Measurements from ENCODE around the gene FRMD6.

Gene FRMD6

DNA sequence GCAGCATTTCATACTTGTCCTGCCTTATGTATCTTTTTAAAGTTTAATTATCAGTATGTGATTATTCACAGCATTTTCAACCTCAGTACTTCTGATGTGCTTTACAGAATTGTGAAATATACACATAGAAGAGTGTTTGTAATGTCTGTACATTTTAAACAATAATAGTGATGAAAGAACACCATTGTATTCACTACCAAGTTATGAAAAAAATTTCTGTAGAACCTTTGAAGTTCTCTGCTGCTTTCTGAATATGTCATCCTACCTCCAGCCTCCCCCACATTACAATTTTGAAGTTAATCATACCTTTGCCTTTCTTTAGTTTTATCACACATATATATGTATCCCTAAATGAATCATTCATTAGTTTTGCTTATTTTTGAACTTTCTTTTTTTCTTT, 24.8 kb downstream of the FRMD6 start:
- DNase-seq, result no peak
- H2BK5ac ChIP-seq (ENCODE audit: low read length), result no peak overlapping the region
- no peak overlapping the region for H3K9ac ChIP-seq (ENCODE audit: low read length)
- no peak overlapping the region for H3K4ac ChIP-seq (ENCODE audit: low read depth, low read length)
- H3K79me2 ChIP-seq (ENCODE audit: control insufficient read depth, insufficient read depth, low read length), result peaks cover 37% of the 10 kb centered on the region
- no peak overlapping the region for H3K56ac ChIP-seq (ENCODE audit: low read length)
- H2BK15ac ChIP-seq (replicated peaks; ENCODE audit: low read depth), result no peak overlapping the region
- H2AK5ac ChIP-seq (ENCODE audit: low read length), result no peak overlapping the region
- peaks cover 22% of the 10 kb centered on the region for H3K79me1 ChIP-seq (ENCODE audit: low read length)
- no peak overlapping the region for H4K5ac ChIP-seq (ENCODE audit: low read length)
- H3K36me3 ChIP-seq (ENCODE audit: control insufficient read depth, insufficient read depth, low read length), result no peaks in the 10 kb centered on the region
- no peak overlapping the region for H2BK120ac ChIP-seq (ENCODE audit: low read depth, low read length)
- H3K4me1 ChIP-seq (ENCODE audit: control insufficient read depth, low read depth, low read length), result peaks cover 11% of the 10 kb centered on the region
- H3K4me3 ChIP-seq (ENCODE audit: low read length), result no peak overlapping the region
- H3K4me2 ChIP-seq (ENCODE audit: low read length), result no peak overlapping the region
- no peak overlapping the region for H4K8ac ChIP-seq (ENCODE audit: low read depth, low read length)
- H3K27me3 ChIP-seq (ENCODE audit: insufficient read depth, low read length, poor library complexity), result no peaks in the 10 kb centered on the region
- no peak overlapping the region for H3K18ac ChIP-seq (ENCODE audit: low read length)
- no peak overlapping the region for H3K27ac ChIP-seq (ENCODE audit: low read depth, low read length)
- H3K23ac ChIP-seq (ENCODE audit: low read length), result no peak overlapping the region

DNA sequence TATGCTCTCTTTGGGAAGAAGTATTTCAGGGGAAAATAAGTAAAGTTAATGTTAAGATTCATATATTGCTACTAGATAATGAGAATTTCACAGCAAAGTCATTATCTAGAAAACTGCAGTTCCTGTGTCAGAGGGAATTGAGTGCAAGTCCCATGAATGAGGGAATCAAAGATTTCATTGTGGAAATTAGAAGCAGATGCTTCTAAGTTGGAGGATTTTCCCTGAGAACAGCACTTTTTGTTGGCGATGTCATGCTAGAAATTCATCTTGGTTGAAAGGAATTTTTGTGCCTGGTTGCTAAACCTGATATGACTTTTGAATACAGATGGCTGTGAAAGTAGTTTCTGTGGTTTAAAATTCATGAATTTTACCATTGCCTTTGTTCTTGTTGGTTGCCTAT, 25.6 kb downstream of the FRMD6 start:
- no peak overlapping the region for H3K9ac ChIP-seq (ENCODE audit: low read length)
- no peak overlapping the region for H3K4ac ChIP-seq (ENCODE audit: low read depth, low read length)
- H3K56ac ChIP-seq (ENCODE audit: low read length), result no peak overlapping the region
- H3K27me3 ChIP-seq (ENCODE audit: insufficient read depth, low read length, poor library complexity), result no peaks in the 10 kb centered on the region
- H2BK120ac ChIP-seq (ENCODE audit: low read depth, low read length), result no peak overlapping the region
- no peak overlapping the region for H2AK5ac ChIP-seq (ENCODE audit: low read length)
- H3K4me3 ChIP-seq (ENCODE audit: low read length), result no peak overlapping the region
- H3K4me2 ChIP-seq (ENCODE audit: low read length), result no peak overlapping the region
- H3K27ac ChIP-seq (ENCODE audit: low read depth, low read length), result no peak overlapping the region
- no peak overlapping the region for H3K18ac ChIP-seq (ENCODE audit: low read length)
- H3K23ac ChIP-seq (ENCODE audit: low read length), result no peak overlapping the region
- peaks cover 11% of the 10 kb centered on the region for H3K4me1 ChIP-seq (ENCODE audit: control insufficient read depth, low read depth, low read length)
- peaks cover 37% of the 10 kb centered on the region for H3K79me2 ChIP-seq (ENCODE audit: control insufficient read depth, insufficient read depth, low read length)
- H2BK5ac ChIP-seq (ENCODE audit: low read length), result no peak overlapping the region
- H3K36me3 ChIP-seq (ENCODE audit: control insufficient read depth, insufficient read depth, low read length), result no peaks in the 10 kb centered on the region
- WGBS (ENCODE audit: extremely low coverage, insufficient coverage, low lambda C conversion rate), result no CpG with 5 or more reads among the region's 1 CpG
- H2BK15ac ChIP-seq (replicated peaks; ENCODE audit: low read depth), result no peak overlapping the region
- peak; percentile 24 for DNase-seq
- H4K5ac ChIP-seq (ENCODE audit: low read length), result no peak overlapping the region
- no peak overlapping the region for H4K8ac ChIP-seq (ENCODE audit: low read depth, low read length)
- H3K79me1 ChIP-seq (ENCODE audit: low read length), result peaks cover 22% of the 10 kb centered on the region

DNA sequence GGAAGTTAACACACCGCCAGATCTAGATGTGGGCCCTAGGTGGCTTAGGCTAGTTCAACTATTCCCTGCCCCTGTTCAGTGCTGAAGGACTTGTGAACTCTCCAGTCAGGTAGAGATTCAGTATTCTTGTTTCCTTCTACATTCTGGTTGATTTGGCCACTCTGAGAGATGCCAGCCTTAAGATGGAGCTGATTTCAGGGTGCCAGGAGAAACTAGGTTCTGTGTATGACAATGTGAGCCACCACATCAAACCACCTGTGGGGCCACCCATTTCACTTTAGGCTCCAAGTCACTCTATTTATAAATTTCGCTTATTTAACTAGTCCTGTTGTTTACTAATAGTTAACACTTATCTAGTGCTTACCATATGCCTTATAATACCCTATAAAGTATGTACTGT, 26.0 kb downstream of the FRMD6 start:
- peaks cover 23% of the 10 kb centered on the region for H3K79me1 ChIP-seq (ENCODE audit: low read length)
- no peaks in the 10 kb centered on the region for H3K27me3 ChIP-seq (ENCODE audit: insufficient read depth, low read length, poor library complexity)
- H4K5ac ChIP-seq (ENCODE audit: low read length), result no peak overlapping the region
- no CpG with 5 or more reads among the region's 2 CpGs for WGBS (ENCODE audit: extremely low coverage, insufficient coverage, low lambda C conversion rate)
- no peak overlapping the region for H4K8ac ChIP-seq (ENCODE audit: low read depth, low read length)
- no peak overlapping the region for H3K18ac ChIP-seq (ENCODE audit: low read length)
- H3K27ac ChIP-seq (ENCODE audit: low read depth, low read length), result no peak overlapping the region
- no peak overlapping the region for H3K9ac ChIP-seq (ENCODE audit: low read length)
- H3K4ac ChIP-seq (ENCODE audit: low read depth, low read length), result no peak overlapping the region
- H3K36me3 ChIP-seq (ENCODE audit: control insufficient read depth, insufficient read depth, low read length), result no peaks in the 10 kb centered on the region
- H3K4me3 ChIP-seq (ENCODE audit: low read length), result no peak overlapping the region
- no peak overlapping the region for H3K4me2 ChIP-seq (ENCODE audit: low read length)
- no peak overlapping the region for H2AK5ac ChIP-seq (ENCODE audit: low read length)
- no peak overlapping the region for H2BK120ac ChIP-seq (ENCODE audit: low read depth, low read length)
- no peak overlapping the region for H3K23ac ChIP-seq (ENCODE audit: low read length)
- H3K79me2 ChIP-seq (ENCODE audit: control insufficient read depth, insufficient read depth, low read length), result peaks cover 37% of the 10 kb centered on the region
- no peak overlapping the region for H3K56ac ChIP-seq (ENCODE audit: low read length)
- peaks cover 14% of the 10 kb centered on the region for H3K4me1 ChIP-seq (ENCODE audit: control insufficient read depth, low read depth, low read length)
- H2BK15ac ChIP-seq (replicated peaks; ENCODE audit: low read depth), result no peak overlapping the region
- H2BK5ac ChIP-seq (ENCODE audit: low read length), result no peak overlapping the region
- no peak for DNase-seq

DNA sequence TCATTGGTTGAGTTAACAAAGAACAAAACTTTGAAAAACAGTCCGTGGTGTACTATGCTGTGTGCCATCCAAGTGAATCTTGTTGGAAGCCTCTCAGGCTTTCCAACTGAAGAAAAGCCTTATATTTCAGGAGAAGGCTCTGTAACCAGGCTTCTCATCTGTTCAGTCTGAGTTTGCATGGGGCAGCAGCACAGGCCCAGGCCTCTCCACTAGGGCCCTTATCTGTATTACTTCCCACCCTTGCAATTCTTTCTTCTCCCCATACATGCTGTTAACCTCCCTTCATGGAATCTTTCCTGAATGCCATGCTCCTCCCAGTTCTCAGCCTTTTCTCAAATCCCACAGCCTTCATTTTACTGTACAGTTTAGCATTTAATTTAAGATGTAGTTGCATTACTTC, 28.3 kb downstream of the FRMD6 start:
- H3K18ac ChIP-seq (ENCODE audit: low read length), result peak overlapping the region; percentile 56
- peaks cover 20% of the 10 kb centered on the region for H3K79me1 ChIP-seq (ENCODE audit: low read length)
- H2BK15ac ChIP-seq (replicated peaks; ENCODE audit: low read depth), result no peak overlapping the region
- no CpG with 5 or more reads among the region's 1 CpG for WGBS (ENCODE audit: extremely low coverage, insufficient coverage, low lambda C conversion rate)
- no peak overlapping the region for H2BK5ac ChIP-seq (ENCODE audit: low read length)
- DNase-seq, result peak; percentile 77
- no peak overlapping the region for H2BK120ac ChIP-seq (ENCODE audit: low read depth, low read length)
- H4K5ac ChIP-seq (ENCODE audit: low read length), result no peak overlapping the region
- no peak overlapping the region for H4K8ac ChIP-seq (ENCODE audit: low read depth, low read length)
- H3K23ac ChIP-seq (ENCODE audit: low read length), result no peak overlapping the region
- no peaks in the 10 kb centered on the region for H3K27me3 ChIP-seq (ENCODE audit: insufficient read depth, low read length, poor library complexity)
- peaks cover 16% of the 10 kb centered on the region for H3K4me1 ChIP-seq (ENCODE audit: control insufficient read depth, low read depth, low read length)
- H3K4me3 ChIP-seq (ENCODE audit: low read length), result no peak overlapping the region
- H3K56ac ChIP-seq (ENCODE audit: low read length), result no peak overlapping the region
- peak overlapping the region; percentile 31 for H3K9ac ChIP-seq (ENCODE audit: low read length)
- no peak overlapping the region for H3K27ac ChIP-seq (ENCODE audit: low read depth, low read length)
- no peak overlapping the region for H3K4me2 ChIP-seq (ENCODE audit: low read length)
- no peak overlapping the region for H2AK5ac ChIP-seq (ENCODE audit: low read length)
- H3K4ac ChIP-seq (ENCODE audit: low read depth, low read length), result no peak overlapping the region
- no peaks in the 10 kb centered on the region for H3K36me3 ChIP-seq (ENCODE audit: control insufficient read depth, insufficient read depth, low read length)
- peaks cover 27% of the 10 kb centered on the region for H3K79me2 ChIP-seq (ENCODE audit: control insufficient read depth, insufficient read depth, low read length)

DNA sequence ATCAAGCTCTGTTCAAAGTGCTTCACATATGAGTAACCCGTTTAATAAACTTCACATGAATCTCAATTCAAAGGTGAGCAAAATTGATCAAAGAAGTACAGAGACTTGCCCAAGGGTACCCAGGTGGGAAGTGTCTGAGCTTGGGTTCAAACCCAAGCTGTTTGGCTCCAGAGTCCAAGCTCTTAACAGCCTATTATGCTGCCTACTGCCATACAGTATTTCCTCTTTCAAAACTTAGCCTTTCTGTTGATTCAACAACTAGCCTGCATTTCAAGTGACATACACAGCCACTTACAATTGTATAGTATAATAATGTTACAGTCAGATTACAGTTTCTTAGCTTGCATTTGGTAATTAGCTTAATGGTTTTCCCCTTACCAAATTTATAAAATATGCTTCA, 29.7 kb downstream of the FRMD6 start:
- Histone ChIP-seq H3K79me2 (ENCODE audit: control insufficient read depth, insufficient read depth, low read length) (peaks cover 23% of the 10 kb centered on the region), H3K36me3 (ENCODE audit: control insufficient read depth, insufficient read depth, low read length) (no peaks in the 10 kb centered on the region), H3K18ac (ENCODE audit: low read length) (no peak overlapping the region), H4K5ac (ENCODE audit: low read length) (no peak overlapping the region), H3K27ac (ENCODE audit: low read depth, low read length) (no peak overlapping the region), H2BK5ac (ENCODE audit: low read length) (no peak overlapping the region), H3K4me3 (ENCODE audit: low read length) (no peak overlapping the region), H3K4me1 (ENCODE audit: control insufficient read depth, low read depth, low read length) (peaks cover 16% of the 10 kb centered on the region), H2AK5ac (ENCODE audit: low read length) (no peak overlapping the region), H3K4ac (ENCODE audit: low read depth, low read length) (no peak overlapping the region), H3K9ac (ENCODE audit: low read length) (no peak overlapping the region), H2BK15ac (replicated peaks; ENCODE audit: low read depth) (no peak overlapping the region), H3K23ac (ENCODE audit: low read length) (no peak overlapping the region), H3K27me3 (ENCODE audit: insufficient read depth, low read length, poor library complexity) (no peaks in the 10 kb centered on the region), H4K8ac (ENCODE audit: low read depth, low read length) (no peak overlapping the region), H3K4me2 (ENCODE audit: low read length) (no peak overlapping the region), H3K79me1 (ENCODE audit: low read length) (peaks cover 20% of the 10 kb centered on the region), H3K56ac (ENCODE audit: low read length) (no peak overlapping the region), H2BK120ac (ENCODE audit: low read depth, low read length) (peak overlapping the region; percentile 45)
- WGBS (ENCODE audit: extremely low coverage, insufficient coverage, low lambda C conversion rate), result no CpG with 5 or more reads among the region's 1 CpG
- no peak for DNase-seq

DNA sequence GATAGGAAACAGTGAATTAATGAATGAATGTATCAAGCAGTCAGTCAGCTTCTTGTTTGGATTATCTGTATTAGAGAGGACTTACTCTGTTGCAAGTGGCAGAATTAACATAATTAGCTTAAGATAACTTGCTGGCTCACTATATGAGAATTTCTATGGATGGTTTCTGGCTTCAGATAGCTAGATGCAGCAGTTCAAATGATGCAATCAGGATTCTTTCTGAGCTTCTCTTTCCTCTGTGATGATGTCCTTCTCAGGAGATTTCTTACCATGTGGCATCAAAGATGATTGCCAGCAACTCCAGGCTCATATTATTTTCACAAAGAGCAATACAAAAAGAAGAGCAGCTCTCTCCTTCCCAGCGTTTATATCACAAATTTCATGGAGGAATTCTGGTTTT, 30.7 kb downstream of the FRMD6 start:
- WGBS (ENCODE audit: extremely low coverage, insufficient coverage, low lambda C conversion rate), result no CpG with 5 or more reads among the region's 1 CpG
- Histone ChIP-seq H3K56ac (ENCODE audit: low read length) (peak overlapping the region; percentile 79), H4K8ac (ENCODE audit: low read depth, low read length) (no peak overlapping the region), H2BK120ac (ENCODE audit: low read depth, low read length) (no peak overlapping the region), H3K4me3 (ENCODE audit: low read length) (no peak overlapping the region), H3K4ac (ENCODE audit: low read depth, low read length) (peak overlapping the region; percentile 70), H3K4me1 (ENCODE audit: control insufficient read depth, low read depth, low read length) (peaks cover 15% of the 10 kb centered on the region), H2BK15ac (replicated peaks; ENCODE audit: low read depth) (no peak overlapping the region), H2BK5ac (ENCODE audit: low read length) (peak overlapping the region; percentile 88), H3K27ac (ENCODE audit: low read depth, low read length) (no peak overlapping the region), H3K18ac (ENCODE audit: low read length) (peak overlapping the region; percentile 9), H3K36me3 (ENCODE audit: control insufficient read depth, insufficient read depth, low read length) (no peaks in the 10 kb centered on the region), H3K79me2 (ENCODE audit: control insufficient read depth, insufficient read depth, low read length) (peaks cover 20% of the 10 kb centered on the region), H3K79me1 (ENCODE audit: low read length) (peaks cover 20% of the 10 kb centered on the region), H2AK5ac (ENCODE audit: low read length) (no peak overlapping the region), H3K9ac (ENCODE audit: low read length) (no peak overlapping the region), H3K4me2 (ENCODE audit: low read length) (no peak overlapping the region), H4K5ac (ENCODE audit: low read length) (no peak overlapping the region), H3K27me3 (ENCODE audit: insufficient read depth, low read length, poor library complexity) (no peaks in the 10 kb centered on the region), H3K23ac (ENCODE audit: low read length) (no peak overlapping the region)
- DNase-seq, result peak; percentile 79
